Inflammatory macrophage (primary cell): ENCODE results near the gene MAMDC4.

ENCODE experiments used
- DNase-seq, 2 donors: peaks; one replicate each; pipeline ENCODE4 v3.0.0-alpha.2; 2020 to 2022

The MAMDC4 gene

GRCh38 chr9:136849960-136850865, 1.9 kb upstream of the MAMDC4 start:
- no peak for DNase-seq

- no peak for DNase-seq
These were observed 1.0 kb upstream of the MAMDC4 start for GRCh38 chr9:136850866-136851775.

DNA sequence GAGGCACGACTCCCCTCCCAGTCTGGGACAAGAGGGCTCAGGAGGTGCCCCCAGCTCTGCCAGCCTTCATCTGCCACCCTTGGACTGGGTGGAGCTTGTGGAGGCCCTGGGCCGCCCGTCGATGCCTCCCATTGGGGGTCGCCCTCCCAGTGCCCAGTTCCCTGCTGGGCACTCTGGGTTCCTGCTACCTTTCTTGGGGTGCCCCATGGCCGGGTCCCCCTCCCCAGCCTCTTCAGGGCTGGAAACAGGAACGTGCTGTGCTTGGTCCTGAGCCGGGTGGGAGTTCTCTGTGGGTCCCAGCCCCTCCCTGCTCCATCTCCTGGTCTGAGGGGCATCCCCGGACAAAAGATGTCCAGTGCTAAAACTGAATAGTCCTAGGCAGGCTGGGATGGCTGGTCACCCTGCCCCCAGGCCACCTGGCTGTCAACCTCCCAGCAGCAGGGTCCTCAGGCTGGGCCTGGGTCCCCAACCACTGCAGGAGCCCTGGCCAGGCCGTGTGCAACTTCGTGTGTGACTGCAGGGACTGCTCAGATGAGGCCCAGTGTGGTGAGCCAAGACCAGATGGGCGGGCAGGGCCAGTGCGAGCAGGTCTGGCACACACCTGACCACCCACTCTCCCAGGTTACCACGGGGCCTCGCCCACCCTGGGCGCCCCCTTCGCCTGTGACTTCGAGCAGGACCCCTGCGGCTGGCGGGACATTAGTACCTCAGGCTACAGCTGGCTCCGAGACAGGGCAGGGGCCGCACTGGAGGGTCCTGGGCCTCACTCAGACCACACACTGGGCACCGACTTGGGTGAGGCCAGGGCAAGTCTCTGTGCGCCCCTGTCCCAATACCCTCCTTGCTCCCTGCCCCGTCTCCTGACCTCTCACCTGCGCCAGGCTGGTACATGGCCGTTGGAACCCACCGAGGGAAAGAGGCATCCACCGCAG, 784 bp downstream of the MAMDC4 start:
- no peak for DNase-seq

DNA sequence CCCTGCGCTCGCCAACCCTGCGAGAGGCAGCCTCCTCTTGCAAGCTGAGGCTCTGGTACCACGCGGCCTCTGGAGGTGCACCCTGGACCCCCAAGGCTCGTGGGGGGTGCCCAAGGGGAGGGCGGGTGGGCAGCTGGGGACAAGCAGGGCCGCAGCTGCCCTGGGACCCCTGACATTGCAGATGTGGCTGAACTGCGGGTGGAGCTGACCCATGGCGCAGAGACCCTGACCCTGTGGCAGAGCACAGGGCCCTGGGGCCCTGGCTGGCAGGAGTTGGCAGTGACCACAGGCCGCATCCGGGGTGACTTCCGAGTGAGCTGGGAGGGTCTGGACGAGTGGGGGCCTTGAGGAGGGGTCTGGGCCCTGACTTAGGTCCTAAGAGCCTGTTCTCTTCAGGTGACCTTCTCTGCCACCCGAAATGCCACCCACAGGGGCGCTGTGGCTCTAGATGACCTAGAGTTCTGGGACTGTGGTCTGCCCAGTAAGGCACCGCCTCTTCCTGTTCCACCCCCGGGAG, 1.5 kb downstream of the MAMDC4 start:
- no peak for DNase-seq

- DNase-seq = no peak
These were observed 2.1 kb downstream of the MAMDC4 start for GRCh38 chr9:136854113-136854841.

DNA sequence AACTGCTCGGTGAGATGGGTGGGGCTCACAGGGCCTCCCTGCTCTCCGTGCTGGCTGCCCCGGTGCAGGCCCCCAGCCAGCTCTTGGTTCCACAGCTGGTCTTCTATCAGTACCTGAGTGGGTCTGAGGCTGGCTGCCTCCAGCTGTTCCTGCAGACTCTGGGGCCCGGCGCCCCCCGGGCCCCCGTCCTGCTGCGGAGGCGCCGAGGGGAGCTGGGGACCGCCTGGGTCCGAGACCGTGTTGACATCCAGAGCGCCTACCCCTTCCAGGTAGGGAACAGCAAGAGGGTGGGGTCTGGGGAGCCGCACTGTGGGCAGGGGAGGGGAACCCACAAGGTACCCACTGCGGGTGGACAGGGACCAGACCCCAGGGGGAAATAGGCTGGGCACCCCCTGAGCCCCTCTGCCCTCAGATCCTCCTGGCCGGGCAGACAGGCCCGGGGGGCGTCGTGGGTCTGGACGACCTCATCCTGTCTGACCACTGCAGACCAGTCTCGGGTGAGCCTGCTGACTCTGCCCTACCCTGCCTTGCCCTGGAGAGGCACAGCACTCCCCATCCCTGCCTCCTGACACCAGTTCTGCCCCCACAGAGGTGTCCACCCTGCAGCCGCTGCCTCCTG, 2.8 kb downstream of the MAMDC4 start:
- no peak for DNase-seq

GRCh38 chr9:136855461-136856078, 3.4 kb downstream of the MAMDC4 start:
- no peak for DNase-seq

- no peak for DNase-seq
These were observed 3.9 kb downstream of the MAMDC4 start for GRCh38 chr9:136856079-136856476.

DNA sequence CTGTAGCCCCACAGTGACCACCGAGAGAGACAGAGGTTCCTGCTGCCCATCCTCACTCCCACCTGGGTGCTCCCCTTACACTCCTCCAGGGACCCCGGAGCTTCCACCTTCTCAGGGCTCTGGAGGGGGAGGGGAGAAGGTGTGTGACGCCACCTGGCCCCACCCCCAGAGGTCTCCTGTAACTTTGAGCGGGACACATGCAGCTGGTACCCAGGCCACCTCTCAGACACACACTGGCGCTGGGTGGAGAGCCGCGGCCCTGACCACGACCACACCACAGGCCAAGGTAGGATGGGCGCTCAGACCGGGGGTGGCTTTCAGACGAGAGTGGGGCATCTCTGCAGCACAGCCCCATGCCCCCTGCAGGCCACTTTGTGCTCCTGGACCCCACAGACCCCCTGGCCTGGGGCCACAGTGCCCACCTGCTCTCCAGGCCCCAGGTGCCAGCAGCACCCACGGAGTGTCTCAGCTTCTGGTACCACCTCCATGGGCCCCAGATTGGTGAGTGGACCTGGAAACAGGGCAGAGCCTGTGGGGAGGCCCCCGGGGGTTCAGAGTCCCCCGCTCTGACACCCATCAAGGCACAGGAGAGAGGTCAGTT, 4.5 kb downstream of the MAMDC4 start:
- no peak for DNase-seq

GRCh38 chr9:136857166-136857565, 5.0 kb downstream of the MAMDC4 start:
- no peak for DNase-seq

DNA sequence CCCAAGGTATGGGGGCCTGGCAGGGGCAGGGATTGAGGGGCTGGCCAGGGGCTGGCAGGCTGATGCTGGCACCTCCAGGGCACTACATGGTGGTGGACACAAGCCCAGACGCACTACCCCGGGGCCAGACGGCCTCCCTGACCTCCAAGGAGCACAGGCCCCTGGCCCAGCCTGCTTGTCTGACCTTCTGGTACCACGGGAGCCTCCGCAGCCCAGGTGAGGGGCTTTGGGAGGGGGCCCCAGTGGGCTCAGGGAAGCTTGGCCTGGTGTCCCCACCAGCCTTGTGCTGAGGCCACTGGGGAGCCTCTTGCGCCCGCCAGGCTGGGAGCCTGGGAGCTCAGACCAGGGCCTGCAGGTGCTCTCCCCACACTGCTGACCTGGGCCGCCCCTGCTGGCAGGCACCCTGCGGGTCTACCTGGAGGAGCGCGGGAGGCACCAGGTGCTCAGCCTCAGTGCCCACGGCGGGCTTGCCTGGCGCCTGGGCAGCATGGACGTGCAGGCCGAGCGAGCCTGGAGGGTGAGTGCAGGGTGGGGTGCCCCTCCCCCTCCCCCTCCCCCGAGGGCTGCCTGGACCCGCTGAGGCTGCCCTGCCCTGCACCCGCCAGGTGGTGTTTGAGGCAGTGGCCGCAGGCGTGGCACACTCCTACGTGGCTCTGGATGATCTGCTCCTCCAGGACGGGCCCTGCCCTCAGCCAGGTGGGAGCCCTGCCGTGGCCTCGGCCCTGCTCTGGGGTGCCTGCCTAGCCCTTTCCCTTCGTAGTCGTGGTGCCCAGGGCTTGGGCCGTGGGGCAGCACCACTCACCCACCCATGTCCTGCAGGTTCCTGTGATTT, 5.7 kb downstream of the MAMDC4 start:
- no peak for DNase-seq

DNA sequence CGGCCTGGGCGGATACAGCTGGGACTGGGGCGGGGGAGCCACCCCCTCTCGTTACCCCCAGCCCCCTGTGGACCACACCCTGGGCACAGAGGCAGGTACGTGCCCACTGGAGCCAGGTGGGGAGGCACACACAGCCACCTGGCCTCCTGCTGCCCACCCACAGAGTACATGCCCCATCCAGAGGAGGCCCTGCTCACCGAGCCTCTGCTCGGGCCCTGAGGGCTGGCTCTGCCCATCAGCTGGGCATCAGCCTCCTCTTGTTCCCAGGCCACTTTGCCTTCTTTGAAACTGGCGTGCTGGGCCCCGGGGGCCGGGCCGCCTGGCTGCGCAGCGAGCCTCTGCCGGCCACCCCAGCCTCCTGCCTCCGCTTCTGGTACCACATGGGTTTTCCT, 6.3 kb downstream of the MAMDC4 start:
- no peak for DNase-seq

DNA sequence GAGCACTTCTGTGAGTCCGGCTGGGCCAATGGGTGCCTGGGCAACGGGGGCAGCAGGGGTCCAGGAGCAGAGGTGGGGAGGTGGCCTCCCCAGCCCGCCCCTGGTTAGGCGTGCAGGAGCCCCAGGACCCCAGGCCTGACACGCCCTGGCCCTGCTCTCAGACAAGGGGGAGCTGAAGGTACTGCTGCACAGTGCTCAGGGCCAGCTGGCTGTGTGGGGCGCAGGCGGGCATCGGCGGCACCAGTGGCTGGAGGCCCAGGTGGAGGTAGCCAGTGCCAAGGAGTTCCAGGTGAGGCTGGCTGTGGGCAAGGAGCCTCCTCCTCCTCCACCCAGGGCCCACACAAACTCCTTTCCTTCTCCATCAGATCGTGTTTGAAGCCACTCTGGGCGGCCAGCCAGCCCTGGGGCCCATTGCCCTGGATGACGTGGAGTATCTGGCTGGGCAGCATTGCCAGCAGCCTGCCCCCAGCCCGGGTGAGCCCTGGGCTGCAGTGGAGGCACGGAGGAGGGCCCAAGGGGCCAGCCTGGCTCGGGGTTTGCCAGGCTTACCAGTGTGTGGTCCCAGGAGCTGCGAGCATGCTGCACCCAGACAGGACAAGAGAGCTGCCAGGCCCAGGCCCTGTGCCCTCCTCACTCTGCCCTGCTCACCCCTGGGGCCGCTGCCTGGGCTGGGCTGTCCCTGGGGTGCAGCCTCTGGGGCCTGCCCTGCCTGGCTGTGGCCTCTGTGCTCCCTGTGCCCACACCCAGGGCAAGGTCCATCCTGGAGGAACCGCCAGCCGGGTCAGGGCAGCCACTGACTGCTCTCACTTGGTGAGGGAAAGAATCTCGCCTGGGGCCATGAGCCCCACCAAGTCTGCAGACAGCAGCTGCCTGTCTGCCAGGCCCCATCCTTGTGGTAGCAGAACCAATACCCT, 7.0 kb downstream of the MAMDC4 start:
- DNase-seq = no peak

GRCh38 chr9:136860529-136860928, 8.4 kb downstream of the MAMDC4 start:
- no peak for DNase-seq

- DNase-seq = no peak
These were observed 9.1 kb downstream of the MAMDC4 start for GRCh38 chr9:136860933-136861873.

GRCh38 chr9:136861874-136862457, 9.8 kb downstream of the MAMDC4 start:
- DNase-seq = no peak
